ENCODE measurements around the gene ZNF639. TPM values are rescaled to one million over a fixed set of nuclear protein-coding genes. Genes with fewer than 3 reads are reported as not detected.
"Not testable (repeated sequence)": the region's sequence is repeated elsewhere in the genome, so short reads cannot be mapped to it uniquely, and the experiment has no call there.

The ZNF639 gene
- total and polyA plus RNA-seq, 9 of the 15 experiments (the other 6 are each of a cell fraction or from before 2014, with no cell fraction given), result 17.6 to 88.1 (median 53.7) TPM

DNA sequence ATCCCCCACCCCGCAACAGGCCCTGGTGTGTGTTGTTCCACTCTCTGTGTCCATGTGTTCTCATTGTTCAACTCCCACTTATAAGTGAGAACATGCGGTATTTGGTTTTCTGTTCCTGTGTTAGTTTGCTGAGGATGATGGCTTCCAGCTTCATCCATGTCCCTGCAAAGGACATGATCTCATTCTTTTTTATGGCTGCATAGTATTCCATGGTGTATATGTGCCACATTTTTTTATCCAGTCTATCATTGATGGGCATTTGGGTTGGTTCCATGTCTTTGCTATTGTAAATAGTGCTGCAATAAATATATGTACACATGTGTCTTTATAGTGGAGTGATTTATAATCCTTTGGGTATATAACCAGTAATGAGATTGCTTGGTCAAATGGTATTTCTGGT, 48.4 kb upstream of the ZNF639 start:
- FAIRE-seq; DNase-seq (ENCODE audit: extremely low read depth in 1 of 4, low spot score in 3 of 4); intact Hi-C loops (cut with micrococcal nuclease); H3K27me3 ChIP-seq (ENCODE audit: control insufficient read depth in 2 of 2, insufficient read depth in 2 of 2, low read length in 2 of 2); H3K9me3 ChIP-seq (replicated peaks; ENCODE audit: control insufficient read depth, insufficient read depth, low read depth, low read length); in situ Hi-C loops (cut with MboI); H2AFZ ChIP-seq (ENCODE audit: low read depth, low read length); H3K9ac ChIP-seq (ENCODE audit: insufficient read depth in 1 of 2, low read depth in 2 of 2, low read length in 2 of 2); ATAC-seq; H4K20me1 ChIP-seq (replicated peaks; ENCODE audit: control insufficient read depth, insufficient read depth, low read length); BruUV-seq (replicated peaks); H3K4me3 ChIP-seq; H3K4me2 ChIP-seq (ENCODE audit: insufficient read depth, low read length); CTCF ChIA-PET (ENCODE audit: low intra/inter-chr PET ratio); H3K36me3 ChIP-seq (ENCODE audit: control insufficient read depth, insufficient read depth, low read length); H3K27ac ChIP-seq (ENCODE audit: extremely low read depth, low read depth, low read length); H3K9me1 ChIP-seq (ENCODE audit: control insufficient read depth, insufficient read depth, low read length); H3K79me2 ChIP-seq (ENCODE audit: control insufficient read depth, insufficient read depth, low read length): not testable (repeated sequence)
- H3K4me1 ChIP-seq (replicated peaks in 1 of 2; ENCODE audit: control insufficient read depth in 2 of 2, insufficient read depth in 2 of 2, low read length in 2 of 2), result peaks cover 11 to 18% of the 10 kb centered on the region in 2 experiments; a peak in 4 of 5 replicates
- 93% methylated on average over 2 of the region's 2 CpGs for WGBS (ENCODE audit: insufficient coverage, low coverage, missing lambda C conversion rate)
- TF ChIP-seq BCOR (IDR thresholded peaks at IDR 0.05) (peak; percentile 67; the same call in 1 of the 2 replicates), ZNF146 (CRISPR knock-in tag; IDR thresholded peaks at IDR 0.05; ENCODE audit: unreplicated experiment) (peak; percentile 50), KDM1A (IDR thresholded peaks at IDR 0.05) (peak in 1 of 2 experiments; percentile 26; a peak in 1 of 4 replicates)
- POLR2A ChIA-PET, result interaction anchor here (0.6 kb wide), 1 partner anchor 8 kb away, joined by 4 read pairs; no protein-coding TSS in a partner anchor

DNA sequence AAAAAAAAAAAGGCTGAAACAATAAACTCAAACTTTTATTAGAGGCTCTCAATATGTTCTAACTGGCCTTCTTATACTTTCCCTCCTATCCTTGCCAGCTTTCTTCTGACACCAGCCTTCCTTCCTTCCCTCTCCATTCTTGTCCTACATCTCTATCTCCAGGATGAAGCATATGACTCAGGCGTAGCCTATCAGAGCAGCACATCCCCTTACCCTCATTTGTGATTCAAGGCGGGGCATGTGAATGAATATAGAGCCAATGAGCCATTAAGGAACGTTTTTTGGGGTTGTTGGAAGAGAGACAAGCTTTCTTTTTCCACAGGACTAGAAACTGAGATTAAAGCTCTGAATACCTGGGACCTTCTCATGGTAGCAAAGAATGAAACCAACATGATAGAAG, 46.8 kb upstream of the ZNF639 start:
- ATAC-seq (peak; percentile 88), FAIRE-seq (peak; percentile 84), DNase-seq (ENCODE audit: extremely low read depth in 1 of 4, low spot score in 3 of 4) (peak; percentile 59 to 70 (median 61))
- in situ Hi-C loops (cut with MboI), result no loop called here
- ChIA-PET CTCF (ENCODE audit: low intra/inter-chr PET ratio) (no interaction called here), POLR2A (interaction anchor here (0.6 to 1.7 kb wide), 3 partner anchors 13 to 138 kb away, joined by 3 to 6 read pairs (median 4); no protein-coding TSS in a partner anchor)
- H3K9me1 ChIP-seq (ENCODE audit: control insufficient read depth, insufficient read depth, low read length), result no peaks in the 10 kb centered on the region
- no peaks in the 10 kb centered on the region for H3K79me2 ChIP-seq (ENCODE audit: control insufficient read depth, insufficient read depth, low read length)
- WGBS (ENCODE audit: insufficient coverage, low coverage, missing lambda C conversion rate), result 9% methylated on average over 3 of the region's 3 CpGs
- 0 out of 3 replicates have a peak overlapping the region, but pooled peaks have one; percentile 3 for H3K27ac ChIP-seq (ENCODE audit: extremely low read depth, low read depth, low read length)
- H3K4me1 ChIP-seq (replicated peaks in 1 of 2; ENCODE audit: control insufficient read depth in 2 of 2, insufficient read depth in 2 of 2, low read length in 2 of 2), result peaks cover 6 to 13% of the 10 kb centered on the region in 2 experiments; a peak in 4 of 5 replicates
- intact Hi-C loops (cut with micrococcal nuclease), result no loop called here
- H3K4me2 ChIP-seq (ENCODE audit: insufficient read depth, low read length), result peak overlapping the region; percentile 39
- H2AFZ ChIP-seq (ENCODE audit: low read depth, low read length), result peak overlapping the region; percentile 91
- 0 out of 4 replicates have a peak overlapping the region, but pooled peaks of 1 of the 2 experiments have one; percentile 24 for H3K9ac ChIP-seq (ENCODE audit: insufficient read depth in 1 of 2, low read depth in 2 of 2, low read length in 2 of 2)
- H3K9me3 ChIP-seq (replicated peaks; ENCODE audit: control insufficient read depth, insufficient read depth, low read depth, low read length), result no peaks in the 10 kb centered on the region
- H3K4me3 ChIP-seq, result no peak overlapping the region
- no peaks in the 10 kb centered on the region for H3K27me3 ChIP-seq (ENCODE audit: control insufficient read depth in 2 of 2, insufficient read depth in 2 of 2, low read length in 2 of 2)
- no peaks in the 10 kb centered on the region for H3K36me3 ChIP-seq (ENCODE audit: control insufficient read depth, insufficient read depth, low read length)
- no TSS peak for BruUV-seq (replicated peaks)
- no peaks in the 10 kb centered on the region for H4K20me1 ChIP-seq (replicated peaks; ENCODE audit: control insufficient read depth, insufficient read depth, low read length)
- 0 out of 2 replicates have a peak, but pooled peaks have one; percentile 14 for TF ChIP-seq CBFA2T2 (conservative IDR thresholded peaks at IDR 0.05)
- TF ChIP-seq CBFA2T3 (IDR thresholded peaks at IDR 0.05), result peak; percentile 43; the same call in 1 of the 2 replicates
- TF ChIP-seq RCOR1 (IDR thresholded peaks at IDR 0.05; ENCODE audit: borderline replicate concordance in 1 of 2, low read depth in 2 of 2, low read length in 2 of 2), result 0 out of 4 replicates have a peak, but pooled peaks of 1 of the 2 experiments have one; percentile 19
- TF ChIP-seq RAD51 (IDR thresholded peaks at IDR 0.05; ENCODE audit: borderline replicate concordance, low read depth), result peak; percentile 21; the same call in 1 of the 2 replicates
- no peak for TF ChIP-seq GATAD2B (IDR thresholded peaks at IDR 0.05; ENCODE audit: borderline replicate concordance)
- TF ChIP-seq, protein P1, sequence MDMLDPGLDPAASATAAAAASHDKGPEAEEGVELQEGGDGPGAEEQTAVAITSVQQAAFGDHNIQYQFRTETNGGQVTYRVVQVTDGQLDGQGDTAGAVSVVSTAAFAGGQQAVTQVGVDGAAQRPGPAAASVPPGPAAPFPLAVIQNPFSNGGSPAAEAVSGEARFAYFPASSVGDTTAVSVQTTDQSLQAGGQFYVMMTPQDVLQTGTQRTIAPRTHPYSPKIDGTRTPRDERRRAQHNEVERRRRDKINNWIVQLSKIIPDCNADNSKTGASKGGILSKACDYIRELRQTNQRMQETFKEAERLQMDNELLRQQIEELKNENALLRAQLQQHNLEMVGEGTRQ (CRISPR knock-in tag; IDR thresholded peaks at IDR 0.05), result 0 out of 2 replicates have a peak, but pooled peaks have one; percentile 19
- TF ChIP-seq, protein P2, sequence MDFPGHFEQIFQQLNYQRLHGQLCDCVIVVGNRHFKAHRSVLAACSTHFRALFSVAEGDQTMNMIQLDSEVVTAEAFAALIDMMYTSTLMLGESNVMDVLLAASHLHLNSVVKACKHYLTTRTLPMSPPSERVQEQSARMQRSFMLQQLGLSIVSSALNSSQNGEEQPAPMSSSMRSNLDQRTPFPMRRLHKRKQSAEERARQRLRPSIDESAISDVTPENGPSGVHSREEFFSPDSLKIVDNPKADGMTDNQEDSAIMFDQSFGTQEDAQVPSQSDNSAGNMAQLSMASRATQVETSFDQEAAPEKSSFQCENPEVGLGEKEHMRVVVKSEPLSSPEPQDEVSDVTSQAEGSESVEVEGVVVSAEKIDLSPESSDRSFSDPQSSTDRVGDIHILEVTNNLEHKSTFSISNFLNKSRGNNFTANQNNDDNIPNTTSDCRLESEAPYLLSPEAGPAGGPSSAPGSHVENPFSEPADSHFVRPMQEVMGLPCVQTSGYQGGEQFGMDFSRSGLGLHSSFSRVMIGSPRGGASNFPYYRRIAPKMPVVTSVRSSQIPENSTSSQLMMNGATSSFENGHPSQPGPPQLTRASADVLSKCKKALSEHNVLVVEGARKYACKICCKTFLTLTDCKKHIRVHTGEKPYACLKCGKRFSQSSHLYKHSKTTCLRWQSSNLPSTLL (IDR thresholded peaks at IDR 0.05), result no peak

Data from K562 (cell line).